Activated B cell treated with CpG ODN at 0.5 μM for 24 hours (primary cell): ENCODE data around the gene FAM53C. TPM values are rescaled to one million over a fixed set of nuclear protein-coding genes. Genes with fewer than 3 reads are reported as not detected.

Source experiments
- ATAC-seq: fragments of 200-7000 bp; cut with Tn5 transposase; one replicate; pipeline ENCODE4 v1.10.0; 2021; ENCODE audit warnings: low read depth, mild to moderate bottlenecking, moderate library complexity
- CTCF ChIA-PET: fragments of 350-600 bp; sonication (Branson Sonifier 250); formaldehyde crosslinking; loops from one replicate; lab custom pipeline; 2021; ENCODE audit warnings: antibody characterized with exemption; lab: Charles Lee
- POLR2A ChIA-PET: fragments of 350-600 bp; sonication (Branson Sonifier 250); formaldehyde crosslinking; loops from one replicate; lab custom pipeline; 2021; ENCODE audit warnings: antibody characterized with exemption; lab: Charles Lee
- DNase-seq: peaks from one replicate; pipeline ENCODE4 v3.0.0; 2022
- H3K27ac Mint-ChIP-seq: one replicate; pipeline ENCODE4 v1.8.0; 2020; ENCODE audit warnings: mixed read lengths
- H3K27me3 Mint-ChIP-seq: one replicate; pipeline ENCODE4 v1.8.0; 2021; ENCODE audit warnings: mixed read lengths
- H3K36me3 Mint-ChIP-seq: one replicate; pipeline ENCODE4 v1.8.0; 2021; ENCODE audit warnings: low read depth, mixed read lengths
- H3K4me1 Mint-ChIP-seq: one replicate; pipeline ENCODE4 v1.8.0; 2021; ENCODE audit warnings: mixed read lengths
- H3K4me3 Mint-ChIP-seq: one replicate; pipeline ENCODE4 v1.8.0; 2020; ENCODE audit warnings: mild to moderate bottlenecking, mixed read lengths
- H3K9me3 Mint-ChIP-seq: one replicate; pipeline ENCODE4 v1.8.0; 2020; ENCODE audit warnings: mixed read lengths
- intact Hi-C: fragments of 100-400 bp; cut with micrococcal nuclease; formaldehyde crosslinking; loops from one replicate; pipeline ENCODE4 v1.15.1; 2024
- total RNA-seq: library from RNA; stranded (reverse); gene quantifications from 2 replicates; pipeline ENCODE4 v1.2.3, GENCODE V29; 2022
- TF ChIP-seq, protein P1 (sequence below): fragments of 200-600 bp; IDR thresholded peaks from one replicate; pipeline ENCODE4 v1.8.0; 2022; ENCODE audit warnings: antibody characterized with exemption, mild to moderate bottlenecking

The FAM53C gene
- total RNA-seq, 1 donor from 2014 or later = 24.9 TPM

DNA sequence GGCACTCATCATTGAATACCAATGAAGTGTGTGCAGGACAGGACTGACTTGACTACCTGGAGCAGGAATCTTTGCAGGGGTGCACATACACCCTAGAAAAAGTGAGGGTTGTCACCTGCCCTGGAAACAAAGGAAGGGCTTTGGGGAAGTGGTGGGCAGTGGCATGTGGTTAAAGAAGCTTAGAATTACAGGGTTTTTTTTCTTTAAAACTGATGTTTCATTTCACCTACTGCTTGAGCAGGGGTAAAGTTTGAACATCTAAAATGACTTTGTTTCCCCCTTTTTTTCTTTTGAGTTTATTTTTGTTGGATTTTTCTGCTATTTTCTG is 12.5 kb downstream of the FAM53C start:
- TF ChIP-seq, protein P1, sequence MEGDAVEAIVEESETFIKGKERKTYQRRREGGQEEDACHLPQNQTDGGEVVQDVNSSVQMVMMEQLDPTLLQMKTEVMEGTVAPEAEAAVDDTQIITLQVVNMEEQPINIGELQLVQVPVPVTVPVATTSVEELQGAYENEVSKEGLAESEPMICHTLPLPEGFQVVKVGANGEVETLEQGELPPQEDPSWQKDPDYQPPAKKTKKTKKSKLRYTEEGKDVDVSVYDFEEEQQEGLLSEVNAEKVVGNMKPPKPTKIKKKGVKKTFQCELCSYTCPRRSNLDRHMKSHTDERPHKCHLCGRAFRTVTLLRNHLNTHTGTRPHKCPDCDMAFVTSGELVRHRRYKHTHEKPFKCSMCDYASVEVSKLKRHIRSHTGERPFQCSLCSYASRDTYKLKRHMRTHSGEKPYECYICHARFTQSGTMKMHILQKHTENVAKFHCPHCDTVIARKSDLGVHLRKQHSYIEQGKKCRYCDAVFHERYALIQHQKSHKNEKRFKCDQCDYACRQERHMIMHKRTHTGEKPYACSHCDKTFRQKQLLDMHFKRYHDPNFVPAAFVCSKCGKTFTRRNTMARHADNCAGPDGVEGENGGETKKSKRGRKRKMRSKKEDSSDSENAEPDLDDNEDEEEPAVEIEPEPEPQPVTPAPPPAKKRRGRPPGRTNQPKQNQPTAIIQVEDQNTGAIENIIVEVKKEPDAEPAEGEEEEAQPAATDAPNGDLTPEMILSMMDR = no peak
- ChIA-PET CTCF (interaction anchor here (1.6 to 5.8 kb wide), 2 partner anchors 11 to 42 kb away, joined by 5 to 134 read pairs; partner anchors contain the start of gene FAM53C), POLR2A (interaction anchor here (11.1 kb wide), 1 partner anchor 13 kb away, joined by 322 read pairs; the partner anchor contains the start of genes CDC25C and FAM53C)
- no peak for ATAC-seq
- Mint-ChIP-seq H3K27me3 (no peaks in the 10 kb centered on the region), H3K9me3 (peaks cover 4% of the 10 kb centered on the region), H3K4me3 (no peak overlapping the region), H3K36me3 (peaks cover 44% of the 10 kb centered on the region), H3K27ac (peak overlapping the region; percentile 57), H3K4me1 (peaks cover 37% of the 10 kb centered on the region)
- intact Hi-C loops = loop anchor here (10.0 kb wide), 1 partner anchor 944 kb away; the partner anchor contains the start of gene MATR3
- no peak for DNase-seq

DNA sequence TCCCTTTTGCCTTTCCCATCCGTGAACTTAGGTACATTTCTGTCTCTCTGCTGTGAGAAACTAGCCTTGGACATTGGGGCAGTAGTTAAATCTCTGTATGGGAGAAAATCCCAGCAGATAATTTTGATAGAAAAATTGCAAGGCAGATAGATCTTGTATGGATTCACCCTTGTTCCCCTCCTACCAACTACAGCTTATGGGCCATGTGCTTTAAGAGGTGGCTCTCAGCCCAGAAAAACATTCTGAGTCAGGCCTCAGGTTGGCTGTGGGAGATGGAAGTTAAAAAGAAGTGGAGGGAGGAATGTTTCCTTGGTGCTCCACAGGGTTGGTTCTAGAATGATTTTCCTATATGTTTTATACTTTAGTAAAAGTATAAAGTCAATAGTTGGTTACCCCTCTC is 13.0 kb downstream of the FAM53C start:
- ATAC-seq (no peak), DNase-seq (no peak)
- Mint-ChIP-seq H3K27ac (no peak overlapping the region), H3K4me1 (peaks cover 43% of the 10 kb centered on the region), H3K27me3 (no peaks in the 10 kb centered on the region), H3K4me3 (no peak overlapping the region), H3K9me3 (peaks cover 4% of the 10 kb centered on the region), H3K36me3 (peaks cover 39% of the 10 kb centered on the region)
- ChIA-PET CTCF (interaction anchor here (0.5 to 5.8 kb wide), 3 partner anchors 11 to 1215 kb away, joined by 3 to 134 read pairs (median 5); partner anchors contain the start of gene FAM53C), POLR2A (interaction anchor here (0.8 to 11.1 kb wide), 3 partner anchors 14 to 173 kb away, joined by 4 to 322 read pairs (median 25); partner anchors contain the start of genes BRD8, CDC25C, FAM53C and KIF20A)
- TF ChIP-seq, protein P1 = no peak
- intact Hi-C loops = loop anchor here (10.0 kb wide), 1 partner anchor 944 kb away; the partner anchor contains the start of gene MATR3

GRCh38 chr5:138351517-138351916 is 13.5 kb downstream of the FAM53C start:
- CTCF ChIA-PET = interaction anchor here (0.5 to 5.8 kb wide), 13 partner anchors 12 to 1215 kb away, joined by 3 to 134 read pairs (median 5); partner anchors contain the start of genes CDC25C, EGR1 and FAM53C
- POLR2A ChIA-PET = interaction anchor here (0.8 to 11.1 kb wide), 6 partner anchors 14 to 173 kb away, joined by 4 to 322 read pairs (median 16); partner anchors contain the start of genes BRD8, CDC23, CDC25C and FAM53C
- Mint-ChIP-seq H3K27me3 (no peaks in the 10 kb centered on the region), H3K4me1 (peaks cover 46% of the 10 kb centered on the region), H3K27ac (peak overlapping the region; percentile 74), H3K36me3 (peaks cover 34% of the 10 kb centered on the region), H3K9me3 (peaks cover 4% of the 10 kb centered on the region), H3K4me3 (peak overlapping the region; percentile 72)
- TF ChIP-seq, protein P1 = no peak
- ATAC-seq = no peak
- DNase-seq = no peak
- intact Hi-C loops = loop anchor here (10.0 kb wide), 1 partner anchor 943 kb away; the partner anchor contains the start of gene MATR3

DNA sequence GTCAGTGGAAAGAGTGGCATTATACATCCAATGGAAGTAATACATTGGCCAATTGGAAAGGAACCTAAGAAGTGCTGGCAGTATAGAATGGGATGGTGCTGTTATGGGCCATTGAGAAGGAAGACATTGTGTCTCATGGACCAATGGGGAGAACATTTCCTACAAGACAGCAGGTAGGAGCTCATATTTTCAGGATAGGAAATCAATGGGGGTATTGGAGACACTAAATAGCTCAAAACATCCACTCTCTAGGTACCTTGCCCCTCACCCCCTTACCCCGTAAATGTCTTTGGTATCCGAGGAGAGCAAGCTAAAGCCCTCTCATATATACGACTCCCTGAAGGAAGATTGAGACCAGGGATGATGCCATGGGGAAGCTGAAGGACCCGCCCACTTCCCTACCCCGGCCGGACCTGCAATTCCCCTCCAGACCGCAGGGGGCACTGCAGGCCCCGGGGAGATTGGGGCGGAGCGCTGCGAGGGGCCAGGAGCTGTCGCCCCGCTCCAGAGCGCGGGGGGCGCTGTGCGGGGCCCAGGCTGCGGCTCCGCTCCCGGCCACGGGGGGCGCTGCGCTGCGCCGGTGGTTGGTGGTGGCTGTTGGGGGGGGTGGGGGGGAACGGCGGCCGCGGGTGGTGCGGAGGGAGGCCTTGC is 14.1 kb downstream of the FAM53C start, which contains the start of gene KDM3B:
TSS of gene KDM3B (plus strand) at position 615 of the 651 bp plus-strand sequence. CDS start 111 bp downstream, outside the sequence.
- H3K4me1 Mint-ChIP-seq = peaks cover 51% of the 10 kb centered on the region
- intact Hi-C loops = loop anchor here (1.0 to 10.0 kb wide), 6 partner anchors 14 to 943 kb away; partner anchors contain the start of genes CDC23, CDC25C, FAM13B and FAM53C

More for the DNA sequence above, 14.1 kb downstream of the FAM53C start, which contains the start of gene KDM3B:
- peaks cover 4% of the 10 kb centered on the region for H3K9me3 Mint-ChIP-seq
- peak; percentile 99 for DNase-seq
- ChIA-PET CTCF (interaction anchor here (0.6 to 5.8 kb wide), 25 partner anchors 12 to 943 kb away, joined by 3 to 134 read pairs (median 4); partner anchors contain the start of genes CDC25C, EGR1, ETF1 and FAM53C), POLR2A (interaction anchor here (1.1 to 11.1 kb wide), 8 partner anchors 15 to 223 kb away, joined by 4 to 322 read pairs (median 14); partner anchors contain the start of genes BRD8, CDC23, CDC25C and EGR1)
- H3K36me3 Mint-ChIP-seq = peaks cover 30% of the 10 kb centered on the region
- peak within 1 kb of the TSS; percentile 91 for H3K27ac Mint-ChIP-seq
- H3K27me3 Mint-ChIP-seq = no peaks in the 10 kb centered on the region
- peak; percentile 86 for ATAC-seq
- H3K4me3 Mint-ChIP-seq = peak within 1 kb of the TSS; percentile 92
- TF ChIP-seq, protein P1 = peak; percentile 99
